ENCODE data around the gene SFTA2. TPM values are rescaled to one million over a fixed set of nuclear protein-coding genes. Genes with fewer than 3 reads are reported as not detected.

SFTA2 gene
- total and polyA plus RNA-seq, 9 of the 15 experiments (the other 6 are each of a cell fraction or from before 2014, with no cell fraction given) = not detected

- no peak for TF ChIP-seq GTF3C2 (IDR thresholded peaks at IDR 0.05; ENCODE audit: borderline replicate concordance, extremely low read depth, insufficient read length)
- TF ChIP-seq HNRNPK (IDR thresholded peaks at IDR 0.05; ENCODE audit: low read depth, low read length, poor library complexity, severe bottlenecking) = no peak
- TF ChIP-seq RUNX1 (IDR thresholded peaks at IDR 0.05; ENCODE audit: low read depth) = 0 out of 2 replicates have a peak, but pooled peaks have one; percentile 37
- TF ChIP-seq ZNF121 (CRISPR knock-in tag; conservative IDR thresholded peaks at IDR 0.05) = no peak
- peak; percentile 80 for TF ChIP-seq VEZF1 (CRISPR knock-in tag; IDR thresholded peaks at IDR 0.05)
- peak; percentile 55; the same call in 1 of the 2 replicates for TF ChIP-seq PHF21A (IDR thresholded peaks at IDR 0.05; ENCODE audit: borderline replicate concordance, low read depth)
- TF ChIP-seq TCF7 (IDR thresholded peaks at IDR 0.05; ENCODE audit: borderline replicate concordance) = no peak
- 0 out of 2 replicates have a peak, but pooled peaks have one; percentile 41 for TF ChIP-seq HNRNPUL1 (IDR thresholded peaks at IDR 0.05; ENCODE audit: low read length)
- TF ChIP-seq TOE1 (IDR thresholded peaks at IDR 0.05; ENCODE audit: borderline replicate concordance) = 0 out of 2 replicates have a peak, but pooled peaks have one; percentile 41
- 0 out of 2 replicates have a peak, but pooled peaks have one; percentile 68 for TF ChIP-seq TOE1 (CRISPR knock-in tag; IDR thresholded peaks at IDR 0.05; ENCODE audit: borderline replicate concordance, low read depth)
- TF ChIP-seq DPF2 (IDR thresholded peaks at IDR 0.05) = peak; percentile 70
- TF ChIP-seq CTCF (IDR thresholded peaks at IDR 0.05 in 2 of 3, conservative IDR thresholded peaks at IDR 0.05 in 1 of 3; ENCODE audit: insufficient read depth in 2 of 3, low read depth in 1 of 3, low read length in 3 of 3) = peak; percentile 58 to 68 (median 59); a peak in 5 of 6 replicates
- peak; percentile 72 for TF ChIP-seq E2F1 (CRISPR knock-in tag; IDR thresholded peaks at IDR 0.05)
- no peak for TF ChIP-seq EZH2 (IDR thresholded peaks at IDR 0.05; ENCODE audit: borderline replicate concordance, low read depth, low read length)
- TF ChIP-seq PATZ1 (CRISPR knock-in tag; IDR thresholded peaks at IDR 0.05; ENCODE audit: borderline replicate concordance) = peak; percentile 44; the same call in 1 of the 2 replicates
- peak; percentile 47; the same call in 1 of the 2 replicates for TF ChIP-seq SIN3B (IDR thresholded peaks at IDR 0.05; ENCODE audit: low read depth)
These were observed 17.7 kb downstream of the SFTA2 start, which contains the start of gene VARS2 (continued) for GRCh38 chr6:30914076-30914853.

Data from K562 (cell line).